Stomach (tissue), 4 donors: ENCODE results near the gene NTHL1.

Experiments
- CTCF ChIP-seq, 7 experiments: fragments of 450-650 bp in 4 of 7; fragments of 200-600 bp in 3 of 7; sonication (generic) in 3 of 7; IDR thresholded peaks; one replicate each; pipeline ENCODE4 v1.5.1; 2016 to 2019; ENCODE audit warnings: antibody characterized with exemption in 7 of 7, control low read depth in 2 of 7, mild to moderate bottlenecking in 1 of 7
- EP300 ChIP-seq: sonication (generic); formaldehyde crosslinking; IDR thresholded peaks from one replicate; pipeline ENCODE4 v1.6.1; 2017; ENCODE audit warnings: antibody characterized with exemption
- POLR2A ChIP-seq, 4 donors: fragments of 450-650 bp; IDR thresholded peaks; one replicate each; pipeline ENCODE4 v1.6.1; 2016; ENCODE audit warnings: antibody characterized with exemption in 4 of 4, control low read depth in 2 of 4, mild to moderate bottlenecking in 1 of 4, moderate library complexity in 1 of 4

- TF ChIP-seq POLR2A (IDR thresholded peaks at IDR 0.05) (no peak), EP300 (no peak), CTCF (IDR thresholded peaks at IDR 0.05) (no peak)
These were observed 47.8 kb upstream of the NTHL1 start for GRCh38 chr16:2095315-2095853.
